Liver (tissue), 3 donors: ENCODE results near the gene IQCK.

Experiments
- CTCF ChIP-seq: fragments of 150-350 bp; IDR thresholded peaks from 2 replicates; pipeline ENCODE4 v1.5.1; 2017; ENCODE audit warnings: improper control_type of control experiment, low read depth, low read length; ENCODE audit not compliant: missing input control
- GABPA ChIP-seq, 2 donors: IDR thresholded peaks in 1 of 2; conservative IDR thresholded peaks in 1 of 2; 2 replicates each; pipeline ENCODE4 v1.6.1; 2016; ENCODE audit warnings: antibody characterized with exemption in 2 of 2, mild to moderate bottlenecking in 1 of 2, moderate library complexity in 1 of 2
- donor health status: healthy.
- donor health status: healthy.

- TF ChIP-seq CTCF: no peak
- TF ChIP-seq GABPA (IDR thresholded peaks at IDR 0.05 in 1 of 2, conservative IDR thresholded peaks at IDR 0.05 in 1 of 2): no peak
These were observed 2.5 kb upstream of the IQCK start for GRCh38 chr16:19715566-19715965.
